ENCODE results near the gene MTPN.

The MTPN gene

GRCh38 chr7:135877805-135878204, 99.4 kb downstream of the MTPN start:
- no peak for DNase-seq

All from hippocampal formation (tissue), 2 donors.